ENCODE measurements around the gene SKAP1.
A peak's percentile ranks its signal among the peaks of the same experiment; 100 is the strongest.

The SKAP1 gene

DNA sequence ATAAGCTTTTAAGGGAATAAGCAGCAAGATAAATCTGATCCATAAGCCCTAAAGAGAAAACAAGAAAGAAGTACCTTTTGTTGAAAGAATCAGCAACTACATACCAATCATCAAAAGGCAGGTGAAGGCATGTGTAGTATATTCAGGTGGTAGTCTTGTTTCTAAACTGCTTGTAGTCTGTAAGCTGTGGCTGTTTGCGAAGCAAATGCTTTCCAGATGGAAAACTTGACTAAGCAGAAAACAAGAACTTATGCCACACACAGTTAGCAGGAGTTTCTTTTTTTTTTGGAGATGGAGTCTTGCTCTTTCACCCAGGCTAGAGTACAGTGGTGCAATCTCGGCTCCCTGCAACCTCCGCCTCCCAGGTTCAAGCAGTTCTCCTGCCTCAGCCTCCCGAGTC, 334.4 kb downstream of the SKAP1 start:
- Histone ChIP-seq H3K27me3 (ENCODE audit: insufficient read depth, low read length, poor library complexity, severe bottlenecking) (no peaks in the 10 kb centered on the region), H3K4me2 (ENCODE audit: low read depth, low read length, poor library complexity, severe bottlenecking) (peak overlapping the region; percentile 100), H3K9ac (ENCODE audit: low read depth, low read length, poor library complexity, severe bottlenecking) (no peak overlapping the region), H3K4me1 (ENCODE audit: insufficient read depth, low read length, poor library complexity, severe bottlenecking) (peaks cover 24% of the 10 kb centered on the region), H3K79me2 (ENCODE audit: insufficient read depth, low read length) (peaks cover 99% of the 10 kb centered on the region), H3K36me3 (ENCODE audit: insufficient read depth, low read length) (peaks cover 10% of the 10 kb centered on the region; the same call in 1 of the 2 replicates), H3K9me3 (ENCODE audit: insufficient read depth, low read depth, low read length) (no peaks in the 10 kb centered on the region), H3F3A (ENCODE audit: low read depth) (peaks cover 9% of the 10 kb centered on the region; the same call in 1 of the 2 replicates), H3K4me3 (ENCODE audit: low read length, poor library complexity, severe bottlenecking) (no peak overlapping the region), H2AFZ (ENCODE audit: low read length) (no peak overlapping the region), H4K20me1 (ENCODE audit: insufficient read depth, low read length, poor library complexity, severe bottlenecking) (peaks cover 65% of the 10 kb centered on the region), H3K9me2 (replicated peaks; ENCODE audit: low read depth, low read length) (no peaks in the 10 kb centered on the region)
- TF ChIP-seq CTCF (conservative IDR thresholded peaks at IDR 0.05; ENCODE audit: low read length) (no peak), EZH2phosphoT487 (IDR thresholded peaks at IDR 0.05; ENCODE audit: borderline replicate concordance) (no peak)

GRCh38 chr17:48093341-48094045, 336.5 kb downstream of the SKAP1 start:
- H3K79me2 ChIP-seq (ENCODE audit: insufficient read depth, low read length), result peaks cover 99% of the 10 kb centered on the region
- peaks cover 10% of the 10 kb centered on the region; the same call in 1 of the 2 replicates for H3K36me3 ChIP-seq (ENCODE audit: insufficient read depth, low read length)

DNA sequence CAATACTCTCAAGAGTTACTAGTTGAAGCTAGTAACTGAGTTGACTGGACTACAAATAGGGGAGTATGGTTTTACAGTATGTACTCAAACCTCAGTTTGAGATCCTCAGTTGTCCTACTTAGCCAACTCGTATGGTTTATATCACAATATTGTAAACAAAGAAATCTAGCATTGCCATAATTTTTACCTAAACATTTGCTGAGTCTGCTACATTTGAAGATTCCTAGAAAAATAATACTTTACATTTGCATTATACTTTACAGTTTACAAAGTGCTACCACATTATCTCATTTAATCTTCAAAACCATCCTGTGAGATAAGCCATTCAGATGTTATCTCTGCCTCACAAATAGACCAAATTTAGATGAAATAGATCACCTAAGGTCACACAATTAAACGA, 345.1 kb downstream of the SKAP1 start:
- Histone ChIP-seq H3K9me2 (replicated peaks; ENCODE audit: low read depth, low read length) (no peaks in the 10 kb centered on the region), H3K4me2 (ENCODE audit: low read depth, low read length, poor library complexity, severe bottlenecking) (no peak overlapping the region), H2AFZ (ENCODE audit: low read length) (no peak overlapping the region), H3K79me2 (ENCODE audit: insufficient read depth, low read length) (peaks cover 80% of the 10 kb centered on the region), H3K27me3 (ENCODE audit: insufficient read depth, low read length, poor library complexity, severe bottlenecking) (no peaks in the 10 kb centered on the region), H3K4me1 (ENCODE audit: insufficient read depth, low read length, poor library complexity, severe bottlenecking) (peaks cover 4% of the 10 kb centered on the region), H4K20me1 (ENCODE audit: insufficient read depth, low read length, poor library complexity, severe bottlenecking) (peaks cover 32% of the 10 kb centered on the region), H3K9ac (ENCODE audit: low read depth, low read length, poor library complexity, severe bottlenecking) (no peak overlapping the region), H3F3A (ENCODE audit: low read depth) (no peaks in the 10 kb centered on the region), H3K36me3 (ENCODE audit: insufficient read depth, low read length) (no peaks in the 10 kb centered on the region), H3K9me3 (ENCODE audit: insufficient read depth, low read depth, low read length) (no peaks in the 10 kb centered on the region), H3K4me3 (ENCODE audit: low read length, poor library complexity, severe bottlenecking) (no peak overlapping the region)
- no peak for TF ChIP-seq CTCF (conservative IDR thresholded peaks at IDR 0.05; ENCODE audit: low read length)

More at GRCh38 chr17:48093341-48094045, 336.5 kb downstream of the SKAP1 start:
- Histone ChIP-seq H3K4me3 (ENCODE audit: low read length, poor library complexity, severe bottlenecking) (no peak overlapping the region), H3K27me3 (ENCODE audit: insufficient read depth, low read length, poor library complexity, severe bottlenecking) (no peaks in the 10 kb centered on the region), H3F3A (ENCODE audit: low read depth) (peaks cover 8% of the 10 kb centered on the region; the same call in 1 of the 2 replicates), H3K4me2 (ENCODE audit: low read depth, low read length, poor library complexity, severe bottlenecking) (peak overlapping the region; percentile 31), H3K9me3 (ENCODE audit: insufficient read depth, low read depth, low read length) (no peaks in the 10 kb centered on the region), H3K9me2 (replicated peaks; ENCODE audit: low read depth, low read length) (no peaks in the 10 kb centered on the region), H3K4me1 (ENCODE audit: insufficient read depth, low read length, poor library complexity, severe bottlenecking) (peaks cover 10% of the 10 kb centered on the region), H3K9ac (ENCODE audit: low read depth, low read length, poor library complexity, severe bottlenecking) (no peak overlapping the region), H4K20me1 (ENCODE audit: insufficient read depth, low read length, poor library complexity, severe bottlenecking) (peaks cover 48% of the 10 kb centered on the region), H2AFZ (ENCODE audit: low read length) (no peak overlapping the region)
- TF ChIP-seq EZH2phosphoT487 (IDR thresholded peaks at IDR 0.05; ENCODE audit: borderline replicate concordance), result no peak
